Measurements from ENCODE around the gene KRT71.

GRCh38 chr12:52508211-52508610, 44.7 kb downstream of the KRT71 start:
- no peak for TF ChIP-seq CTCF (IDR thresholded peaks at IDR 0.05)
- TF ChIP-seq POLR2A (IDR thresholded peaks at IDR 0.05), result no peak
